WTC11 (cell line): ENCODE data around the gene VDAC1. TPM values are rescaled to one million over a fixed set of nuclear protein-coding genes. Genes with fewer than 3 reads are reported as not detected.

ENCODE experiments used
- ATAC-seq: fragments of 200-7000 bp; cut with Tn5 transposase; 2 replicates; pipeline ENCODE4 v1.10.0; 2021; ENCODE audit warnings: mild to moderate bottlenecking, moderate library complexity
- CTCF ChIA-PET: fragments of 300-600 bp; sonication (Branson Sonifier 250); formaldehyde crosslinking; loops from one replicate; lab custom pipeline; 2021; ENCODE audit warnings: antibody characterized with exemption; lab: Charles Lee
- POLR2A ChIA-PET: fragments of 350-600 bp; sonication (Branson Sonifier 250); formaldehyde crosslinking; loops from one replicate; lab custom pipeline; 2021; ENCODE audit warnings: antibody characterized with exemption; lab: Charles Lee
- DNase-seq: peaks from one replicate; pipeline ENCODE4 v3.0.0; 2021; ENCODE audit warnings: low spot score
- H3K27ac Mint-ChIP-seq: 2 replicates; pipeline ENCODE4 v1.8.0; 2021; ENCODE audit warnings: mixed read lengths
- H3K27me3 Mint-ChIP-seq: 2 replicates; pipeline ENCODE4 v1.8.0; 2021; ENCODE audit warnings: low read depth, mild to moderate bottlenecking, moderate library complexity, mixed read lengths
- H3K36me3 Mint-ChIP-seq: 2 replicates; pipeline ENCODE4 v1.8.0; 2021; ENCODE audit warnings: mixed read lengths
- H3K4me1 Mint-ChIP-seq: 2 replicates; pipeline ENCODE4 v1.8.0; 2022; ENCODE audit warnings: mixed read lengths
- H3K4me3 Mint-ChIP-seq: 2 replicates; pipeline ENCODE4 v1.8.0; 2021; ENCODE audit warnings: mild to moderate bottlenecking, moderate library complexity, mixed read lengths
- H3K9me3 Mint-ChIP-seq: 2 replicates; pipeline ENCODE4 v1.8.0; 2021; ENCODE audit warnings: mixed read lengths
- ATF3 ChIP-seq: sonication (generic); formaldehyde crosslinking; conservative IDR thresholded peaks from 2 replicates; pipeline ENCODE4 v1.8.1; 2022; ENCODE audit warnings: mild to moderate bottlenecking, missing genetic modification reagents
- CREM ChIP-seq: sonication (generic); formaldehyde crosslinking; IDR thresholded peaks from 2 replicates; pipeline ENCODE4 v1.8.1; 2022; ENCODE audit warnings: mild to moderate bottlenecking, missing genetic modification reagents, moderate library complexity
- CTCF ChIP-seq: fragments of 200-600 bp; IDR thresholded peaks from 2 replicates; pipeline ENCODE4 v1.8.0; 2022; ENCODE audit warnings: antibody characterized with exemption
- EMX1 ChIP-seq: fragments of 250-450 bp; sonication (Bioruptor Pico); IDR thresholded peaks from 2 replicates; pipeline ENCODE4 v1.8.0; 2021; ENCODE audit warnings: mild to moderate bottlenecking
- ESRRA ChIP-seq: sonication (generic); formaldehyde crosslinking; IDR thresholded peaks from 2 replicates; pipeline ENCODE4 v1.8.1; 2022; ENCODE audit warnings: mild to moderate bottlenecking, missing genetic modification reagents, borderline replicate concordance
- FOXJ3 ChIP-seq: sonication (generic); formaldehyde crosslinking; IDR thresholded peaks from 2 replicates; pipeline ENCODE4 v1.9.0; 2021; ENCODE audit warnings: missing genetic modification reagents, mild to moderate bottlenecking, borderline replicate concordance
- FOXK1 ChIP-seq: sonication (generic); formaldehyde crosslinking; IDR thresholded peaks from 2 replicates; pipeline ENCODE4 v1.8.0; 2022; ENCODE audit warnings: mild to moderate bottlenecking, moderate library complexity, missing genetic modification reagents
- FOXP1 ChIP-seq: sonication (generic); formaldehyde crosslinking; IDR thresholded peaks from 2 replicates; pipeline ENCODE4 v1.8.0; 2022; ENCODE audit warnings: missing genetic modification reagents, mild to moderate bottlenecking, moderate library complexity, borderline replicate concordance
- GABPB1 ChIP-seq: sonication (generic); formaldehyde crosslinking; IDR thresholded peaks from 2 replicates; pipeline ENCODE4 v1.8.1; 2023; ENCODE audit warnings: mild to moderate bottlenecking, missing genetic modification reagents
- NR2C2 ChIP-seq: sonication (generic); formaldehyde crosslinking; IDR thresholded peaks from 2 replicates; pipeline ENCODE4 v1.8.0; 2022; ENCODE audit warnings: mild to moderate bottlenecking, missing genetic modification reagents
- PREB ChIP-seq: sonication (generic); formaldehyde crosslinking; IDR thresholded peaks from 2 replicates; pipeline ENCODE4 v1.8.1; 2022; ENCODE audit warnings: mild to moderate bottlenecking, missing genetic modification reagents, moderate library complexity, borderline replicate concordance
- TEAD1 ChIP-seq: sonication (generic); formaldehyde crosslinking; IDR thresholded peaks from 2 replicates; pipeline ENCODE4 v1.8.0; 2022; ENCODE audit warnings: mild to moderate bottlenecking, missing genetic modification reagents
- TP53 ChIP-seq: sonication (generic); formaldehyde crosslinking; IDR thresholded peaks from 2 replicates; pipeline ENCODE4 v1.8.1; 2023; ENCODE audit warnings: mild to moderate bottlenecking, missing genetic modification reagents
- ZNF281 ChIP-seq: sonication (generic); formaldehyde crosslinking; IDR thresholded peaks from 2 replicates; pipeline ENCODE4 v1.8.0; 2023; ENCODE audit warnings: mild to moderate bottlenecking, missing genetic modification reagents
- ZNF416 ChIP-seq: fragments of 250-450 bp; sonication (Bioruptor Pico); IDR thresholded peaks from 2 replicates; pipeline ENCODE4 v1.9.0; 2021; ENCODE audit warnings: mild to moderate bottlenecking, inconsistent platforms
- ZNF423 ChIP-seq: fragments of 250-450 bp; sonication (Bioruptor Pico); IDR thresholded peaks from 2 replicates; pipeline ENCODE4 v2.1.2; 2022; ENCODE audit warnings: mild to moderate bottlenecking, moderate library complexity
- total RNA-seq: library from RNA; stranded (reverse); gene quantifications from 3 replicates; pipeline ENCODE4 v1.2.3, GENCODE V29; 2021
- TF ChIP-seq, protein P1 (sequence below): sonication (generic); formaldehyde crosslinking; IDR thresholded peaks from 2 replicates; pipeline ENCODE4 v1.8.0; 2022; ENCODE audit warnings: missing genetic modification reagents
- TF ChIP-seq, protein P2 (sequence below): sonication (generic); formaldehyde crosslinking; IDR thresholded peaks from 2 replicates; pipeline ENCODE4 v1.8.1; 2022; ENCODE audit warnings: mild to moderate bottlenecking, moderate library complexity, missing genetic modification reagents
- TF ChIP-seq, protein P3 (sequence below): sonication (generic); formaldehyde crosslinking; IDR thresholded peaks from 2 replicates; pipeline ENCODE4 v1.8.0; 2022; ENCODE audit warnings: mild to moderate bottlenecking, missing genetic modification reagents
- TF ChIP-seq, protein P4 (sequence below): fragments of 250-450 bp; sonication (Bioruptor Pico); IDR thresholded peaks from 2 replicates; pipeline ENCODE4 v1.9.0; 2021; ENCODE audit warnings: moderate library complexity, mild to moderate bottlenecking, inconsistent platforms, borderline replicate concordance

VDAC1 gene
- total RNA-seq, 1 experiment from 2014 or later = 274 TPM

DNA sequence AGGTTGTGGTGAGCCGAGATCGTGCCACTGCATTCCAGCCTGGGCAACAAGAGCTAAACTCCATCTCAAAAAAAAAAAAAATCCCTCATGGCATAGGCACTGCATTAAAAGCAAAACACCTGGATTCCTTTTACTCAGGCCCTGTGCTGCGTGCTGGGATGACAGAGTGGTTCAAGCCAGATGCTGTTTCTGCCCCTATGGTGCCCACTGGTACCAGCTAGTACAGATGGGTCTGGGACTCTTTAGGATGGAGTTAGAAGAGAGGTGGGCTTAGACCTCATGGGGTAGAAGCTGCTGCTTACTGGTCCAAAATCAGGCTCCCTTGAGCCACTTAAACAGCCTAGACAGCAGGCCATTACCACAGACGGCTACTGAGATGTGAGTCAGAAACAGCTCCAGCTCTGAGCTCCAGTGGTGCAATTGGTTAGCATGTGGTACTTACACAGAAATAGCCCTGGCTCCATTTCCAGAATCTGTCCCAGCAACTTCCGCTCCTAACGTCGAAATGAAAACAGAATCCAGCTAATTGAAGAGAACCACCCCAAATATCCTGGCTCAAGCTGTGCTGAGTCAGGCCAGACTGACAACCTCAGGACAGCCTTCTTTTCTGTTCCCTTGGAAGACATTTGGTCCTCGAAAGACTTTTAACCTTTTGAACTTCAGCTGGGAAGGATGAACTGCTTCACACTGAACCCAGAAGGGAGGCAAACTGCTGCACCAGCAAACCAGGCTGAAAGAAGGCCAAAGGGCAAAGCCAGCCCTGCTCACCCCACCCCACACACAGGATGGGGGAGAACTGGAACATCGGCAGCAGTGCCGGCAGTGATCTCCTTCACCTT lies 51.8 kb downstream of the VDAC1 start:
- H3K4me1 Mint-ChIP-seq = peaks cover 10% of the 10 kb centered on the region
- no peak overlapping the region for H3K27ac Mint-ChIP-seq
- POLR2A ChIA-PET = no interaction called here

More for the DNA sequence above, 51.8 kb downstream of the VDAC1 start:
- Mint-ChIP-seq H3K36me3 (peaks cover 14% of the 10 kb centered on the region), H3K9me3 (0 out of 2 replicates have a peak, but pooled peaks cover 4% of the 10 kb centered on the region), H3K4me3 (no peak overlapping the region)
- CTCF ChIA-PET = interaction anchor here (1.1 to 1.6 kb wide), 4 partner anchors 8 to 529 kb away, joined by 3 to 8 read pairs (median 4); no protein-coding TSS in a partner anchor
- no peak for DNase-seq
- peak; percentile 18 for ATAC-seq
- TF ChIP-seq, protein P1, sequence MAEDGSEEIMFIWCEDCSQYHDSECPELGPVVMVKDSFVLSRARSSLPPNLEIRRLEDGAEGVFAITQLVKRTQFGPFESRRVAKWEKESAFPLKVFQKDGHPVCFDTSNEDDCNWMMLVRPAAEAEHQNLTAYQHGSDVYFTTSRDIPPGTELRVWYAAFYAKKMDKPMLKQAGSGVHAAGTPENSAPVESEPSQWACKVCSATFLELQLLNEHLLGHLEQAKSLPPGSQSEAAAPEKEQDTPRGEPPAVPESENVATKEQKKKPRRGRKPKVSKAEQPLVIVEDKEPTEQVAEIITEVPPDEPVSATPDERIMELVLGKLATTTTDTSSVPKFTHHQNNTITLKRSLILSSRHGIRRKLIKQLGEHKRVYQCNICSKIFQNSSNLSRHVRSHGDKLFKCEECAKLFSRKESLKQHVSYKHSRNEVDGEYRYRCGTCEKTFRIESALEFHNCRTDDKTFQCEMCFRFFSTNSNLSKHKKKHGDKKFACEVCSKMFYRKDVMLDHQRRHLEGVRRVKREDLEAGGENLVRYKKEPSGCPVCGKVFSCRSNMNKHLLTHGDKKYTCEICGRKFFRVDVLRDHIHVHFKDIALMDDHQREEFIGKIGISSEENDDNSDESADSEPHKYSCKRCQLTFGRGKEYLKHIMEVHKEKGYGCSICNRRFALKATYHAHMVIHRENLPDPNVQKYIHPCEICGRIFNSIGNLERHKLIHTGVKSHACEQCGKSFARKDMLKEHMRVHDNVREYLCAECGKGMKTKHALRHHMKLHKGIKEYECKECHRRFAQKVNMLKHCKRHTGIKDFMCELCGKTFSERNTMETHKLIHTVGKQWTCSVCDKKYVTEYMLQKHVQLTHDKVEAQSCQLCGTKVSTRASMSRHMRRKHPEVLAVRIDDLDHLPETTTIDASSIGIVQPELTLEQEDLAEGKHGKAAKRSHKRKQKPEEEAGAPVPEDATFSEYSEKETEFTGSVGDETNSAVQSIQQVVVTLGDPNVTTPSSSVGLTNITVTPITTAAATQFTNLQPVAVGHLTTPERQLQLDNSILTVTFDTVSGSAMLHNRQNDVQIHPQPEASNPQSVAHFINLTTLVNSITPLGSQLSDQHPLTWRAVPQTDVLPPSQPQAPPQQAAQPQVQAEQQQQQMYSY (CRISPR knock-in tag) = no peak
- TF ChIP-seq FOXJ3 (CRISPR knock-in tag) = no peak
- no peak for TF ChIP-seq ZNF423
- no peak for TF ChIP-seq TEAD1
- TF ChIP-seq TP53 (CRISPR knock-in tag) = no peak
- no peak for TF ChIP-seq NR2C2 (CRISPR knock-in tag)
- TF ChIP-seq ZNF281 (CRISPR knock-in tag) = no peak
- TF ChIP-seq FOXP1 (CRISPR knock-in tag) = no peak
- TF ChIP-seq, protein P2, sequence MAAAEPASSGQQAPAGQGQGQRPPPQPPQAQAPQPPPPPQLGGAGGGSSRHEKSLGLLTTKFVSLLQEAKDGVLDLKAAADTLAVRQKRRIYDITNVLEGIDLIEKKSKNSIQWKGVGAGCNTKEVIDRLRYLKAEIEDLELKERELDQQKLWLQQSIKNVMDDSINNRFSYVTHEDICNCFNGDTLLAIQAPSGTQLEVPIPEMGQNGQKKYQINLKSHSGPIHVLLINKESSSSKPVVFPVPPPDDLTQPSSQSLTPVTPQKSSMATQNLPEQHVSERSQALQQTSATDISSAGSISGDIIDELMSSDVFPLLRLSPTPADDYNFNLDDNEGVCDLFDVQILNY (CRISPR knock-in tag) = no peak
- TF ChIP-seq CREM (CRISPR knock-in tag) = no peak
- no peak for TF ChIP-seq ESRRA (CRISPR knock-in tag)
- TF ChIP-seq PREB (CRISPR knock-in tag) = no peak
- TF ChIP-seq FOXK1 = no peak
- TF ChIP-seq GABPB1 (CRISPR knock-in tag) = no peak
- TF ChIP-seq, protein P3, sequence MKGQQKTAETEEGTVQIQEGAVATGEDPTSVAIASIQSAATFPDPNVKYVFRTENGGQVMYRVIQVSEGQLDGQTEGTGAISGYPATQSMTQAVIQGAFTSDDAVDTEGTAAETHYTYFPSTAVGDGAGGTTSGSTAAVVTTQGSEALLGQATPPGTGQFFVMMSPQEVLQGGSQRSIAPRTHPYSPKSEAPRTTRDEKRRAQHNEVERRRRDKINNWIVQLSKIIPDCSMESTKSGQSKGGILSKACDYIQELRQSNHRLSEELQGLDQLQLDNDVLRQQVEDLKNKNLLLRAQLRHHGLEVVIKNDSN = no peak
- no peak for TF ChIP-seq CTCF
- TF ChIP-seq EMX1 (CRISPR knock-in tag) = no peak
- no peak for TF ChIP-seq ATF3 (CRISPR knock-in tag)
- TF ChIP-seq, protein P4, sequence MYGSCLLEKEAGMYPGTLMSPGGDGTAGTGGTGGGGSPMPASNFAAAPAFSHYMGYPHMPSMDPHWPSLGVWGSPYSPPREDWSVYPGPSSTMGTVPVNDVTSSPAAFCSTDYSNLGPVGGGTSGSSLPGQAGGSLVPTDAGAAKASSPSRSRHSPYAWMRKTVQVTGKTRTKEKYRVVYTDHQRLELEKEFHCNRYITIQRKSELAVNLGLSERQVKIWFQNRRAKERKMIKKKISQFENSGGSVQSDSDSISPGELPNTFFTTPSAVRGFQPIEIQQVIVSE (CRISPR knock-in tag) = no peak
- no peak for TF ChIP-seq ZNF416 (CRISPR knock-in tag)
- TF ChIP-seq, all 79 proteins: peak for 0
- H3K27me3 Mint-ChIP-seq = no peaks in the 10 kb centered on the region
